ENCODE measurements around the gene COL21A1. TPM values are rescaled to one million over a fixed set of nuclear protein-coding genes. Genes with fewer than 3 reads are reported as not detected.
A peak's percentile ranks its signal among the peaks of the same experiment; 100 is the strongest.

COL21A1 gene
- total RNA-seq, 4 donors from 2014 or later = 16.9 to 29.9 (median 24.2) TPM

DNA sequence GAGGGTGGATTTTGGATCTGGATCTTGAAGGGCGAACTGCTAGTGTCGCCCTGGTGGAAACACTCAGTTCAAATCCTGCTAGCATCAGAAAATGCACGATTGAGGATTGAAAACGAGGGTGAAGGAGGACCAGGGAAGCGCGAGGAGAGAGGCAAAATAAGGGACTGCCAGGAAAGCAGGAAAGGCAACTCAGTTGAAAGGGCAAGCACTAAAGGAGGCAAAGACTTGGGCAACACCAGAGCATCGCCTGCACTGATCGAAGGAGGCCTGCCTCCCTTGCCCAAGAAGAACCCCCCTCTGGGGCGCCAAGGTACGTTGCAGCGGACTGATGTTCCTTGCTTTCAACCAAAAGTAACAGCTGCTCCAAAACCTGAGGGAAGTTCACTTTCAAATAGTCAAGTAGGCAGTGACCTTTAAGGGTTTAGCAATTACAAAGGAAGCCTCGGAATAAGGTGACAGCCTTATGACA lies 308 bp upstream of the COL21A1 start:
- Histone ChIP-seq H3K36me3 (no peaks in the 10 kb centered on the region), H3K4me1 (peaks cover 0 to 57% (median 11%) of the 10 kb centered on the region in 4 donors), H3K27me3 (no peaks in the 10 kb centered on the region), H3K4me3 (peak overlapping the region; percentile 41 to 73 (median 58)), H3K9me3 (no peaks in the 10 kb centered on the region), H3K27ac (peak overlapping the region; percentile 61 to 87 (median 73))
- no peak for TF ChIP-seq POLR2A (IDR thresholded peaks at IDR 0.05)
- TF ChIP-seq, protein P1, sequence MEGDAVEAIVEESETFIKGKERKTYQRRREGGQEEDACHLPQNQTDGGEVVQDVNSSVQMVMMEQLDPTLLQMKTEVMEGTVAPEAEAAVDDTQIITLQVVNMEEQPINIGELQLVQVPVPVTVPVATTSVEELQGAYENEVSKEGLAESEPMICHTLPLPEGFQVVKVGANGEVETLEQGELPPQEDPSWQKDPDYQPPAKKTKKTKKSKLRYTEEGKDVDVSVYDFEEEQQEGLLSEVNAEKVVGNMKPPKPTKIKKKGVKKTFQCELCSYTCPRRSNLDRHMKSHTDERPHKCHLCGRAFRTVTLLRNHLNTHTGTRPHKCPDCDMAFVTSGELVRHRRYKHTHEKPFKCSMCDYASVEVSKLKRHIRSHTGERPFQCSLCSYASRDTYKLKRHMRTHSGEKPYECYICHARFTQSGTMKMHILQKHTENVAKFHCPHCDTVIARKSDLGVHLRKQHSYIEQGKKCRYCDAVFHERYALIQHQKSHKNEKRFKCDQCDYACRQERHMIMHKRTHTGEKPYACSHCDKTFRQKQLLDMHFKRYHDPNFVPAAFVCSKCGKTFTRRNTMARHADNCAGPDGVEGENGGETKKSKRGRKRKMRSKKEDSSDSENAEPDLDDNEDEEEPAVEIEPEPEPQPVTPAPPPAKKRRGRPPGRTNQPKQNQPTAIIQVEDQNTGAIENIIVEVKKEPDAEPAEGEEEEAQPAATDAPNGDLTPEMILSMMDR (IDR thresholded peaks at IDR 0.05) = peak in 1 of 5 experiments; percentile 3
- DNase-seq (ENCODE audit: low spot score in 2 of 2) = no peak
- WGBS, 2 donors = 24 to 33% methylated on average over 12 of the region's 12 CpGs

DNA sequence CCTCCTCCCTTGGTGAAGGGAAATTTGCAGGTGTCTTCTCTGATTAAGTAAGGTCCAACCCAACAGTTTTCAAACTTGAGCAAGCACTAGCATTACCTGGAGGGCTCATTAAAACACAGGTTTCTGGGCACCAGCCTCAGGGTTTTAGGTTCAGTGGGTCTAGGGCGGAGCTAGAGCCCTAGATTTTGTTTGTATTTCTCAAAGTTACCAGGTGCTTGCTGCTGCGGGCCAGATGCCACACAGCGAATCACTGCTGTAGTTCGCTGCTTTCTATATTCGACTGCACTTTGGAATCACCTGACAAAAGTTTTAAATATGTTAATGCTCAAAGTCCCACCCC lies 869 bp downstream of the COL21A1 start:
- Histone ChIP-seq H3K4me1 (peaks cover 0 to 60% (median 11%) of the 10 kb centered on the region in 4 donors), H3K27ac (peak overlapping the region in 3 of 4 donors; percentile 57 to 87 (median 84)), H3K9me3 (no peaks in the 10 kb centered on the region), H3K36me3 (no peaks in the 10 kb centered on the region), H3K27me3 (no peaks in the 10 kb centered on the region), H3K4me3 (peak overlapping the region; percentile 41 to 73 (median 58))
- no peak for DNase-seq (ENCODE audit: low spot score in 2 of 2)
- 37 to 40% methylated on average over 5 of the region's 5 CpGs for WGBS, 2 donors
- no peak for TF ChIP-seq EP300 (IDR thresholded peaks at IDR 0.05)
- no peak for TF ChIP-seq POLR2A (IDR thresholded peaks at IDR 0.05)
- TF ChIP-seq, protein P1 (IDR thresholded peaks at IDR 0.05) = no peak

DNA sequence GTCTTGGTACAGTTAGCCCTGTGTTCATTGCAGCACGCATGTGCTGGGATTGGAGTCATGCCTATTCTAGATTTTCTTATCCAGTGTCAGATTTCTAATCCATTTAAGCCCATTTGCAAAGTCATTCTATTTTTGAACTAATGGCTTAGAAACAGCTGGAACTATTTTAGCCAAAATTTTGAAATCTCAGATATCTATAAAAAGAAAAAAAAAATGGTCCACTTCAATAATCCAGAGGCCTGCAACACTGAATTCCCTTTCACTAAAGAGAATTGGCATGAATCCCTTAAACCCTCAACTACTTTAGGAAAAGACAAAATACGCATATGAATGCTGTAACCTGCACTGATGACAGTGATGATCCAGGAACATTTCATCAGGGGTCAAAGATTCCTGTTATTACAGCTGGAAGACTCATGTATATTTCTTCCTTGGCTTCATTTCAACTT lies 1.5 kb downstream of the COL21A1 start:
- peaks cover 0 to 66% (median 14%) of the 10 kb centered on the region in 4 donors for H3K4me1 ChIP-seq
- WGBS, 2 donors = 24 to 26% methylated on average over 2 of the region's 2 CpGs

DNA sequence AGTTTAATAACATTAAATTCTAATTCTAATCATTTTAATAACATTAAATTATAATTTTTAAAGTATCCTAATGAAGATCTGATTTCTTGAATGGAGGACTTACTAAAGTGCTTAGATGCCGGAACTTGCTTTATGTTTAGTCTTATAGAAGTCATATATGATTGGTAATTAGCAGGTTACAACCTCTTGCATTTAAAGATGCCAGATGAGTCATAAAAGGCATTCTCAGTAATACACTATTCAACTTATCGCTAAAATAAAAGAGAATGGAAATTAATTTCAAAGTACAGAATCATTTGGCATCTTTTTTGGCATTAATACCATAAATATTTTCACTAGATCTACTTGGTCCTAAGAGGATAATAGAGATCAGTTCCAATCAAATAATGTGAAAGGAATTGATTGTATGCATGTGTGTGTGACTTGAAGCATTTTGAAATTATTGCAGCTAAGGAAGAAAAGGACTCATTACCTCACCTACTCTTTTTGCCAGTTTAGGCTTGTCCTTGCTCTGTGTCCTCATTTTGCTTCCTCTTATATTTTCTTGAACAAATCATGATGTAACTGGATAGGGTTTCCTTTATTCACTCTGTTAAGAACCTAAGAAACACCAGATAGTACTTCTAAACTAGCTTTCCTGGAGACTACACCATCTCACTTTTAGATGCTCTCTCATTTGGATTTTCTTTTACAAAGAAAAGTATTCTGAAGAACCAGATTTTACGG lies 2.7 kb downstream of the COL21A1 start:
- H3K4me1 ChIP-seq = peaks cover 0 to 68% (median 16%) of the 10 kb centered on the region in 4 donors
- TF ChIP-seq POLR2A (IDR thresholded peaks at IDR 0.05) = no peak
- no peak for TF ChIP-seq EP300 (IDR thresholded peaks at IDR 0.05)
- TF ChIP-seq, protein P1 (IDR thresholded peaks at IDR 0.05) = no peak
- DNase-seq (ENCODE audit: low spot score in 2 of 2) = no peak
- H3K36me3 ChIP-seq = no peaks in the 10 kb centered on the region
- H3K4me3 ChIP-seq = no peak overlapping the region
- H3K9me3 ChIP-seq = no peaks in the 10 kb centered on the region
- H3K27ac ChIP-seq = peak overlapping the region in 3 of 4 donors; percentile 57 to 87 (median 84)
- WGBS, 2 donors = 66 to 73% methylated on average over 3 of the region's 3 CpGs
- no peaks in the 10 kb centered on the region for H3K27me3 ChIP-seq

More for the DNA sequence above, 1.5 kb downstream of the COL21A1 start:
- H3K4me3 ChIP-seq = peak overlapping the region in 1 of 4 donors; percentile 67
- no peaks in the 10 kb centered on the region for H3K9me3 ChIP-seq
- H3K36me3 ChIP-seq = no peaks in the 10 kb centered on the region
- H3K27me3 ChIP-seq = no peaks in the 10 kb centered on the region
- DNase-seq (ENCODE audit: low spot score in 2 of 2) = no peak
- peak overlapping the region in 3 of 4 donors; percentile 57 to 87 (median 84) for H3K27ac ChIP-seq
- TF ChIP-seq EP300 (IDR thresholded peaks at IDR 0.05) (peak in 1 of 2 donors; percentile 57), POLR2A (IDR thresholded peaks at IDR 0.05) (no peak)
- TF ChIP-seq, protein P1 (IDR thresholded peaks at IDR 0.05) = no peak

DNA sequence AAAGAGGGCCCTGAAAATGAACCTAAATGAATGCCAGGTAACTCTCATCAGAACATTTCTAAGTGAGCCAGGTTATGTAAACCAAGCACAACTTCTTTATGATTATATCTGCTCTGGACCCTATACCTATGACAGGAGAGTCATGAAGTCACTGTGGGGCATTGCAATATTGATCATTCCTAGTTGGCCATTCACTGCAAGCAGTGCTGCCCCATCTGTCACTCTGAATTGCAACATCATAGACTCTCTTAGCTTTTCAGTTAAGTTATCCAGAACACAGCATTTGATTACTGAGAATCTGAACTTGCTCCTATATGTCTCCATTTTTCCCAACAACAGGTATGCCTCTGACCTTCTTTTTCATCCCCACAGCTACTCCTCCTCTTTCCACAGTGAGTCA lies 3.3 kb downstream of the COL21A1 start:
- Histone ChIP-seq H3K4me1 (peaks cover 0 to 68% (median 16%) of the 10 kb centered on the region in 4 donors), H3K36me3 (no peaks in the 10 kb centered on the region), H3K27ac (peak overlapping the region in 1 of 4 donors; percentile 87), H3K27me3 (no peaks in the 10 kb centered on the region), H3K4me3 (no peak overlapping the region), H3K9me3 (no peaks in the 10 kb centered on the region)
- DNase-seq (ENCODE audit: low spot score in 2 of 2) = no peak
- TF ChIP-seq POLR2A (IDR thresholded peaks at IDR 0.05) (no peak), EP300 (IDR thresholded peaks at IDR 0.05) (no peak)
